OCI-M2 (cell line): ENCODE measurements around the gene PSTPIP1.

Source experiments
- DNase-seq: peaks from one replicate; lab custom pipeline; 2025; ENCODE audit not compliant: unreplicated experiment; lab: John Stamatoyannopoulos, UW

PSTPIP1 gene

GRCh38 chr15:77028451-77029165 lies 33.7 kb downstream of the PSTPIP1 start:
- no peak for DNase-seq

DNA sequence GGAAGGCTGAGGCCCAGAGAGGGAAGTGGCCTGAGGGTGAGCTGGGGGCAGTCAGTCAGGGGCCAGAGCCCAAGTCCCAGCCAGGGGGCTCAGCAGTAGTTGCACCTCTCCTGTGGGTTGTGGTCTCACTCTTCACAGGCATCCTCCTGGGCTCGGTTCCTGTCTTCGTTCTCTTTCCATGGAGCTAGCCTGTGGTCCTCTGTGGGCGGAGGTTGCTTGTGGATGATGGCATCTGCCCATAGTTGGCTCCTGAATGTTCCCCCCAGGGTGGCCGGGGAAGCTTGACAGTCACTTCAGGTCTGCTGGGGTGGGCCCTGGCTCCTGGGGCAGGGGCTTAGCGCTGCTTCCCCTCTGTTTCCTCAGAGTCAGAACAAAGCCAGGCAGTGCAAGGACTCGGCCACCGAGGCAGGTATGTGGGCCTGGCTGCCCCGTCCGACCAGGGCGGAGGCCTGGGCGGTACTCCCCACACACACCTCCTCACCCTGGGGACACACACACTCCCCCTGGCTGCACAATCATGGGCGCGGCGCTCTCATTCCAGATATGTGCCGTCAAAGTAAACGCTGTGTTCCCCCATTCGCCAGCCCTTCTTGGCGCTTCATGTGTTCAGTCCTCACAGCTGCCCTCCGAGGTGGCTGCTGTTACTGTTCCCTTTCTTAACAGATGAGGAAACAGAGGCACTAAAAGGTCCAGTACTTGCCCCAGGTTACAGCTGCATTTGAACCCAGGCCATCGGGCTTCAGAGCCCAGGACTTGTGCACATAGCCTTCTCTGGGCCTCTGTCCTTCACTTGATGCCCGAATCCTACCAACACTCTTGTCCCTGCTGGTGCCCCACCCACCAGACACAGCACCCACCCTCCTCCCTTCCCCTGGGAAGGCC lies 34.5 kb downstream of the PSTPIP1 start:
- DNase-seq: no peak

DNA sequence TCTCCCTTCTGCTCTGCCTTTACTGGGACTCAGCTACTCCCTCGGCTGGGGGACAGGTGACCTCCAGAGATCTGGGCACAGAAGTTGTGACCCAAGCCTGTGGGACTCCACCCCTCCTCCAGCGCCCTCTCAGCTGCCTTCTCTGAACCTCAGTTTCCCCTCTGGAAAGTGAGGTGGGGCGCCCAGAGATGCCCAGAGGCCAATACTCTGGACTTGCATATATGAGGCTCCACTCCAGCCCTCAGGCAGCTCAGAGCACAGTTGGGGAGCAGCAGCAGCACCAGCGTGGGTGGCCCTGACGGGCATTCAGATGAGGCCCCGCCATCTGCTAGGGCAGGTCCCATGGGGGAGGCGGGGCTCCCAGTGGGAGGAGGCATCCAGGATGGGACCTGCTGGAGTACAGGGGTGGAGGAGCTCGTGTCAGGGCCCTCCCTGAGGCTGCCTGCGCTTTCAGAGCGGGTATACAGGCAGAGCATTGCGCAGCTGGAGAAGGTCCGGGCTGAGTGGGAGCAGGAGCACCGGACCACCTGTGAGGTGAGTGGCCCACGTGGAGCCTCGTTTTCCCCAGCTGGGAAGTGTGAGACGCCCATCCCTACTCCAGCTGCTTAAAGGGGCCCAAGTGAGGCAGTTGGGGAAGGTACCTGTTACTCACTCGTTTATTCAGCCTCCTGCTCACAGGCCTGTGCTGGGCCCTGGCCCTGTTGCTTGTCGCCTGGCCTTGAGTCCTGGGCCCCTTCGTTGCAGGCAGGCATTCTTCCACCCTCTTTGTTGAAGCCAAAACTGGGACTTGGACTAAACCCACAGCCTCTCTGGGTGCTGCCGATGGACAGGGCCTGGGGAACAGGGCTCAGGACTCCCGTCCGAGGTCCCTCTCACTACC lies 35.4 kb downstream of the PSTPIP1 start:
- no peak for DNase-seq

GRCh38 chr15:77030928-77031375 lies 36.0 kb downstream of the PSTPIP1 start:
- DNase-seq: no peak

DNA sequence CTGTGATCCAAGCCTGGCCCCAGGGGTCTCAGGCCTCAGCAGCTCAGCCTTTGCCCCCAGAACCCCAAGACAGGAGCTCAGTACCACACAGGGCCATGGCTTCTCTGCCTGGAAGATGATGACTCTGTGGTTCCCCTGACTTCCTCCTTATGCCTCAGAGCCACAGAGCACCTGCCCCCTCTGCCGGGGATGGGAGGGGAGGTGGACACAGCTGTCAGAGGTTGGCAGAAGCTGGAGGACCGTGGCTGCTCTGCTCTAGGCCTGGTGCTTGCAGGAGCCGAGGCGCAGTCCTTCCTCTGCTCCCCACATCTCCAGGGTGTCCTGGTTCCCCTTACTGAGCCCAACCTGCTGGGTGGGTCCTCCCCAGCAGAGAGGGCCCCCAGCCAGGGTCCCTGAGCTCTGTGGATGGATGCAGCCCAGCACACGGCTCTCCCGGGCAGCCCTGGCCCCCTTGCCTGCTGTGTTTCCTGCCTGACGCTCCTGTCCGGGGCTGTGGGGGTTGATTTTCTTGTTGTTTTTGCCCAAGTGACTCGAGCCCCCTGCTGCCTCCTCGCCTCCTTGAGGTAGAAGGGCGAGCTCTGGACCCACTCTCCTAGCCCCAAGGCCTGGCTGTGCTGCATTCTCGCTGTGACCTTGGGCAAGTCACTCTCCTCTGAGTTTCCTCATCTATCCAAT lies 36.6 kb downstream of the PSTPIP1 start:
- no peak for DNase-seq

DNA sequence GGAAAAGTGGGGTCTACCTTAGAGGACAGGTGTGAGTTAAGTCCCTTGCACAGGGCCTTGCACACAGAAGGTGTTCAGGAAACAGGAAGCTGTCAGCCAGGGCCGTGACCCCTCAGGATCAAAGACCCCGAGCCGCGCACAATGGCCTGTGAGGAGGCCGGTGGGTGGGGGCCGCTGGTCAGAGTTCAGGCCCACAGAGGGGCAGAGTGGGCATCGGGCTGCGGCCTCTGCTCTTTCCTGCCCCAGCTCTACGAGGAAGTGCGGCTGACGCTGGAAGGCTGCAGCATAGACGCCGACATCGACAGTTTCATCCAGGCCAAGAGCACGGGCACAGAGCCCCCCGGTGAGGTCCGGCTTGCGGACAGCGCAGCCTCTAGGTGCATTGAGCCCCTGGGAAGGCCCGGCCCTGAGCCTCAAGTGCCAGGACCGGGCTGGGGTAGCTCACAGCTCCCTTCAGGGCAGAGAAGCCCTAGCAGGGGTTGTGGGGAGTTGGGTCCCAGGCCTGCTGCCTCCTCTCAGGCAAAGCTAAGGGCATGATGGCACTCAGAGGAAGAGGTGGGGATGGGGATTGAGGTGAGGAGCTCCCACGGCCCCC lies 37.2 kb downstream of the PSTPIP1 start:
- DNase-seq: no peak

- DNase-seq: no peak
These were observed 37.9 kb downstream of the PSTPIP1 start for GRCh38 chr15:77032647-77033416.

GRCh38 chr15:77033417-77033728 lies 38.4 kb downstream of the PSTPIP1 start:
- DNase-seq: no peak

DNA sequence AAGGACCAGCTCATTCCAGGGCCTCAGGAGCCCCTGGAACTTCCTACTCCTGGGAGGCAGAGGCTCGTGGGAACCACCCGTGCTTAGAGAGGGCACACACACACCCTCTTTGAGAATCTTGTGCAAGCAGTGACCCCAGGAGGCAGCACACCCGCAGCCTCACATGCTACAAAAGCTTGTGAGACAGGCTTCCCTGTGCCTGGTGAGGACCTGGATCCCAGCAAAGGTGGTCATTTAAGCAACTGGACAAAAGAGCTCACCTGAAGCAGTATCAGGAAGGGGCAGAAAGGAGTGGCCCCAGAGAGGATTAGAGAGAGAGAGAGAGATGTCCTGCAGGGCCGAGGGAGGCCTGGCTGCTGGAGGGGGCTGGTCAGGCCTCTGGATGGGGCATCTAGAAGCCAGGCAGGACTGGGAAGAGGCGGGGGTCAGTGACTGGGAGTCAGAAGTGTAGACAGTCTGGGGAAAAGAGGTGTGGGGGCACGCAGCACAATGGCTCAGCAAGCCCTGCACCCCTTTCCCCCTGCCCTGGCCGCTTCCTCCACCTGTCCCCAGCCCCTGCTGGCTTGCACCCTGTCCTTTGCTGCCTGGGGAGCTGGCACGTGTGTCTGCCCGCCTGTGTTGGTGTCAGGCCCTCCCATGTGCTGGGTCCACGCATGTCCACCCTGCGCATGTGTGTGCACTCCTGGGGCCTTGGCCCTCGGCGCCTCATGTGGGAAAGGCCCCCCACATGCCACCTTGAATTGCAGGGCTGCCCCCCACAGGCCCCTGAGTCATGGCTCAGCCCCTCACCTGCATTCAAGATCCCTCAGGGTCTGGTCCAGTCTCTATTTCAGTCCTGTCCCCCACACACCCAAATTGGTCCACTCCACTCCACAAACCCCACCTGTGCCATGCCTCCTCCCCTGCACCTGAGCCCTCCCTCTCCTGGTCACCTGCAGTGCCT lies 39.1 kb downstream of the PSTPIP1 start:
- DNase-seq: no peak

GRCh38 chr15:77034695-77035489 lies 40.0 kb downstream of the PSTPIP1 start:
- no peak for DNase-seq

DNA sequence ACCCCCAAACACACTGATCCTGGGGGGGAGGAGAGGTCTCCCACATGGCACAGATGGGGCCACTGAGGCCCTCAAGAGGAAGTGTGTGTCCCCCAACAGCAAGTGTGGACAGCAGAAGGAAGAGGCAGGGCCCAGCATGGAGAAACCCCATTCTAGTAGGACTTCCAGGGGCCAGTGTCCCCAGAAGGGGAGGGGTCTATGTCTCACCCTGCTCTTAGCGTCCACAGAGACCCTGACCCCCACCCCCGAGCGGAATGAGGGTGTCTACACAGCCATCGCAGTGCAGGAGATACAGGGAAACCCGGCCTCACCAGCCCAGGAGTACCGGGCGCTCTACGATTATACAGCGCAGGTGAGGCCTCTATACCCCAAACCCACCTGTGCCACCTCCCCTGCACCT lies 40.7 kb downstream of the PSTPIP1 start:
- DNase-seq: no peak

DNA sequence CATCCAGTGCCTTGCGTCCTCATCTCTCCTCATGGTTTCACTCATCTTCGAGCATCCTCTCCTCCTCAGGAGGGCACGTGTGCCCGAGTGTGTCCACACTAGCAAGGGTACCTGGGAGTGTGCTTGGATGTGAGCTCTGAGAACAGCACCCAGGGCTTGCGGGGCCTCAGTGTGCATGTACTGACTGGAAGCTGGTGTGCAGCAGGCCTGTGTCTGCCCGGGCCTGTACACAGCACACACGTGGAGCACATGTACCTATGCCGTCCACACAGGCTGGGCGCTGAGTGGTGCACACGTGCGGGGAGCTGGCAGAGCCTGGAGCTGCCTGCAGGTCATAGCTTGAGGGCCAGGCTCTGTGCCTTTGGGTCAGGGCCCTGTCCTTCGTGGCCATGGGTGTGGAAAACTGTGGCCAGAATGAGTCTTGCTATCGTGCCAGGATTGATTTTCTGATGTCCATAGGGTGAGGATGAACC lies 41.1 kb downstream of the PSTPIP1 start:
- DNase-seq: no peak

DNA sequence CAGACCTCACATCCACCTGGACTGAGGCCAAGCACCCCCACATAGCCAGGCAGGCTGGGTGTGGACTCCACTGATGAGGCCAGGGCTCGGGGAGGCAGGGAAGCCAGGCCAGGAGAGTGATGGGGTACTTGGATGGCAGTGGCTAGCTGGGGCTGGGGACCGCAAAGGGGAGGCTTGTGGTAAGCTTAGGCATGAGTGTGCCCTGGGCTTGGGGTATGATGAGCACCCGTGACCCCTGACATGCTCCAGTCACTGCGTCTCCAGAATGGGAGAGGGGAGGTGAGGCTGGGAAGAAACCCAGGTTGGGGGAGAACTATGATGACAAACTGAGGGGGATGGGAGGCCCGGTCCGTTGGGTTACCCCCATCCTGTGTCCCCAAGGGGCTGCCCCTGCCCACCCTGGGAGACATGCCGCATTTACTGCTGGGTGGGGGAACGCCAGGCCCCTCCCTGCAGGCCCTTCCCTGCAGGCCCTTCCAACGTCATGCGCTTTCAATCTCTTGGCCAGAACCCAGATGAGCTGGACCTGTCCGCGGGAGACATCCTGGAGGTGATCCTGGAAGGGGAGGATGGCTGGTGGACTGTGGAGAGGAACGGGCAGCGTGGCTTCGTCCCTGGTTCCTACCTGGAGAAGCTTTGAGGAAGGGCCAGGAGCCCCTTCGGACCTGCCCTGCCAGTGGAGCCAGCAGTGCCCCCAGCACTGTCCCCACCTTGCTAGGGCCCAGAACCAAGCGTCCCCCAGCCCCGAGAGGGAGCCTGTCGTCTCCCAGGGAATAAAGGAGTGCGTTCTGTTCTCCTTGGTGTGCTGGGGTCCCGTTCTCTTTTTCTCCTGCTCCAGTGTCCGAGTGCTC lies 41.8 kb downstream of the PSTPIP1 start:
- DNase-seq: no peak

- no peak for DNase-seq
These were observed 42.7 kb downstream of the PSTPIP1 start for GRCh38 chr15:77037388-77038209.

DNA sequence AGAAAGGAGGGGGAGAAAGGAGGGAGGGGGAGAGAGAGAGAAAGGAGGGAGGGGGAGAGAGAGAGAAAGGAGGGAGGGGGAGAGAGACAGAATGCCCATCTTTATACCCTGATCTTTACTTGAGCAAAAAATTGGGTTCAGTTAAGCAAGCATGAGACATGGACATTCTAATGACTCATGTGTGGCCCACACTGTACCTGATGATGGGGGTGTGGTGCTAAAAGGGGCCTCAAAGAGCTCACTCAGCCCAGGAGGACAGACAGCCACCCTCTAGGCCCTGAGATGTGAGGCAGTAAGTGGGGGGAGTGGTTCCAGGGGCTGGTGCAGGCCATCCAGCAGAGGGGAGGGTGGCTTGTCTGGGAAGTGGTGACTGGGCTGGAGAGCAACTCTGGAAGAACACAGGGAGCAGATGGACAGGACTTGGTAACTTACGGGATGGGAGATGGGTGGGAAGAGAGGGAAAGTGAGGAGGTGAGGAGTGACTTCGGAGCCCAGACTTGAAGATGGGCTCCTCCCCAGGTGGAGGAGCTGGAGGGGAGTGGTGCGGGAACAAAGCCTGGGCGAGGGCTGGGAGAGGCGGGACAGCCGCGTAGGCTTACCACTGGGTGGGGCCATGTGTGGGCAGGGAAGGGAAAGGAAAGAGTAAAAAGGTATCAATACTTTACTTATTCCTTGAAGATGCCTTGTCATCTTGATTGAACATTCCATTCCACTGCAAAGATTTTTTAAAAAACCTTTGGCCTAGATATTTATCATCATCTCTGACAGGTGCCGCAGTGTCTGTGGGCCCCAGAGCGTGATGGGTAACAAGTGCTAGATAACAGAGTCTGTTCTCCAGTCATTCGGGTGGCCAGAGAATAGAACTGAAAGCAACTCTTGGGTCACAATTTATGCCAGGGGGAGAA lies 43.6 kb downstream of the PSTPIP1 start:
- DNase-seq: no peak
